Cardiac septum (tissue), 1 donor: ENCODE measurements around the gene XPA. TPM values are rescaled to one million over a fixed set of nuclear protein-coding genes. Genes with fewer than 3 reads are reported as not detected.

Experiments
- DNase-seq: peaks from one replicate; pipeline ENCODE4 v3.0.0-alpha.2; 2020; ENCODE audit warnings: low spot score
- intact Hi-C: fragments of 100-400 bp; cut with DNase I; formaldehyde crosslinking; loops from one replicate; pipeline ENCODE4 v1.14.0; 2022
- total RNA-seq: library from RNA; stranded (reverse); fragmentation: NEBNext Ultra II Directional; extraction: Animal tissue kit (Norgen Biotek cat#: 25700); gene quantifications from one replicate; pipeline ENCODE4 v1.2.1, GENCODE V29; 2021
- donor health status: DM: no; HTN: no; CAD: no.

The XPA gene
- total RNA-seq, 1 donor from 2014 or later = 10.3 TPM

DNA sequence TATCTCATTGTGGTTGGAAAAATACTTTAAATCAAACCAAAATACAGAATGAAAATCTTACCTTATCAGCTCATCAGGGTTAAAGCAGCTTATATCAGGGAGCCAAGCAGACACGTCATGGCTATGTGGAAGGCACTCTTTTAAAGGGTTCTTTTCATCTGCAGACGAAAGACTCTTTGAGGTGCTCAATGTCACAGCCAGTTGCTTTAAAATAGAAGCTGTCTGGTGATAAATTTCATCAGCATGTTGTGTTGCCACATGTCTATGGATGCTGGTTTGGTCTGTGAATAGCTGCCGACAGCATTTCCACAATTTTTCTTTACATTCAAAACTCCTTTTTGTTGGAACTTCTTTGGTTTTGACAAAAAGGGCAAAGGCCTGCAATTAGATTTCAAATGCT, 71.5 kb downstream of the XPA start:
- intact Hi-C loops = no loop called here
- no peak for DNase-seq

Other genes with a start within 250 kb of the XPA start
- gene TMOD1, start 195.7 kb downstream of the XPA start, total RNA-seq = 151 TPM
- 20.8 TPM for gene TSTD2, start 64.0 kb downstream of the XPA start, total RNA-seq
- gene NCBP1, start 63.5 kb downstream of the XPA start, total RNA-seq = 18.5 TPM
- not detected for gene FOXE1, start 155.9 kb upstream of the XPA start, total RNA-seq
- gene TRMO, start 225.2 kb upstream of the XPA start, total RNA-seq = 7.3 TPM
- 0.48 TPM for gene HEMGN, start 240.8 kb upstream of the XPA start, total RNA-seq